ENCODE measurements around the gene GMCL2. TPM values are rescaled to one million over a fixed set of nuclear protein-coding genes. Genes with fewer than 3 reads are reported as not detected.

The GMCL2 gene
- total RNA-seq, 1 experiment from 2014 or later, result not detected

- TF ChIP-seq MLX (CRISPR knock-in tag; IDR thresholded peaks at IDR 0.05) (no peak), NFYB (CRISPR knock-in tag; conservative IDR thresholded peaks at IDR 0.05; ENCODE audit: low read depth) (no peak), ZNF423 (CRISPR knock-in tag; IDR thresholded peaks at IDR 0.05) (no peak), PREB (CRISPR knock-in tag; IDR thresholded peaks at IDR 0.05; ENCODE audit: borderline replicate concordance) (no peak), IRF2 (CRISPR knock-in tag; IDR thresholded peaks at IDR 0.05; ENCODE audit: borderline replicate concordance, low read depth) (no peak), ZNF121 (CRISPR knock-in tag; IDR thresholded peaks at IDR 0.05) (no peak), STAT6 (CRISPR knock-in tag; conservative IDR thresholded peaks at IDR 0.05; ENCODE audit: low read depth) (no peak), KAT7 (CRISPR knock-in tag; IDR thresholded peaks at IDR 0.05; ENCODE audit: borderline replicate concordance) (no peak), EMX1 (CRISPR knock-in tag; IDR thresholded peaks at IDR 0.05) (no peak), NFATC4 (CRISPR knock-in tag; IDR thresholded peaks at IDR 0.05) (no peak)
- TF ChIP-seq, protein P1, sequence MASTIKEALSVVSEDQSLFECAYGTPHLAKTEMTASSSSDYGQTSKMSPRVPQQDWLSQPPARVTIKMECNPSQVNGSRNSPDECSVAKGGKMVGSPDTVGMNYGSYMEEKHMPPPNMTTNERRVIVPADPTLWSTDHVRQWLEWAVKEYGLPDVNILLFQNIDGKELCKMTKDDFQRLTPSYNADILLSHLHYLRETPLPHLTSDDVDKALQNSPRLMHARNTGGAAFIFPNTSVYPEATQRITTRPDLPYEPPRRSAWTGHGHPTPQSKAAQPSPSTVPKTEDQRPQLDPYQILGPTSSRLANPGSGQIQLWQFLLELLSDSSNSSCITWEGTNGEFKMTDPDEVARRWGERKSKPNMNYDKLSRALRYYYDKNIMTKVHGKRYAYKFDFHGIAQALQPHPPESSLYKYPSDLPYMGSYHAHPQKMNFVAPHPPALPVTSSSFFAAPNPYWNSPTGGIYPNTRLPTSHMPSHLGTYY (CRISPR knock-in tag; IDR thresholded peaks at IDR 0.05), result no peak
- TF ChIP-seq, protein P2, sequence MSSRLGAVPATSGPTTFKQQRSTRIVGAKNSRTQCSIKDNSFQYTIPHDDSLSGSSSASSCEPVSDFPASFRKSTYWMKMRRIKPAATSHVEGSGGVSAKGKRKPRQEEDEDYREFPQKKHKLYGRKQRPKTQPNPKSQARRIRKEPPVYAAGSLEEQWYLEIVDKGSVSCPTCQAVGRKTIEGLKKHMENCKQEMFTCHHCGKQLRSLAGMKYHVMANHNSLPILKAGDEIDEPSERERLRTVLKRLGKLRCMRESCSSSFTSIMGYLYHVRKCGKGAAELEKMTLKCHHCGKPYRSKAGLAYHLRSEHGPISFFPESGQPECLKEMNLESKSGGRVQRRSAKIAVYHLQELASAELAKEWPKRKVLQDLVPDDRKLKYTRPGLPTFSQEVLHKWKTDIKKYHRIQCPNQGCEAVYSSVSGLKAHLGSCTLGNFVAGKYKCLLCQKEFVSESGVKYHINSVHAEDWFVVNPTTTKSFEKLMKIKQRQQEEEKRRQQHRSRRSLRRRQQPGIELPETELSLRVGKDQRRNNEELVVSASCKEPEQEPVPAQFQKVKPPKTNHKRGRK (CRISPR knock-in tag; IDR thresholded peaks at IDR 0.05; ENCODE audit: borderline replicate concordance), result no peak
- peaks cover 25% of the 10 kb centered on the region for H3K36me3 Mint-ChIP-seq
- ATAC-seq, result no peak
- H3K27me3 Mint-ChIP-seq (ENCODE audit: low read depth), result peaks cover 20% of the 10 kb centered on the region
- DNase-seq (ENCODE audit: low spot score), result peak; percentile 5
- ChIA-PET CTCF (interaction anchor here (1.5 kb wide), 1 partner anchor 25 kb away, joined by 6 read pairs; no protein-coding TSS in a partner anchor), POLR2A (interaction anchor here (0.8 to 1.6 kb wide), 2 partner anchors 9 to 22 kb away, joined by 3 to 6 read pairs; no protein-coding TSS in a partner anchor)
- H3K4me1 Mint-ChIP-seq, result peaks cover 24% of the 10 kb centered on the region
- no peak overlapping the region for H3K27ac Mint-ChIP-seq
- H3K9me3 Mint-ChIP-seq, result no peaks in the 10 kb centered on the region
- H3K4me3 Mint-ChIP-seq, result peak overlapping the region; percentile 49
Measured at GRCh38 chr5:178202541-178202940, 15.4 kb upstream of the GMCL2 start.

DNA sequence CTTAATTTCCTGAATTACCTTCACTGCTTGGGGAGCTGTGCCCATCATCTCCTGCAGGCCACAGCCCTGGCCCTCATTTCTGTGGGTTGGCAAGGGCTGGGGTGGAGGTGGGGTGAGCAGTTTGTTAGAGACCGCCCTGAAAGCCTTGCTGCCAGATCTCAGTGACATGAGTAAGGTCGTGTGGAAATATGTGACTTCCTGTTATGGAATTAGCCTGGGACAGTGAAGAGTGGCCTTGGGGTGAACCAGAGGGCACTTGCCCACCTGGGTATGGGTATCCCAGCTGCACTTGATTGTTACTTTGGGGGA, 14.7 kb upstream of the GMCL2 start:
- H3K36me3 Mint-ChIP-seq, result peaks cover 19% of the 10 kb centered on the region
- peaks cover 20% of the 10 kb centered on the region for H3K27me3 Mint-ChIP-seq (ENCODE audit: low read depth)
- no peaks in the 10 kb centered on the region for H3K9me3 Mint-ChIP-seq
- H3K4me3 Mint-ChIP-seq, result no peak overlapping the region
- CTCF ChIA-PET, result interaction anchor here (1.5 kb wide), 1 partner anchor 24 kb away, joined by 6 read pairs; no protein-coding TSS in a partner anchor
- H3K4me1 Mint-ChIP-seq, result peaks cover 20% of the 10 kb centered on the region
- no peak for ATAC-seq
- no peak for TF ChIP-seq SMAD4 (CRISPR knock-in tag; IDR thresholded peaks at IDR 0.05)
- TF ChIP-seq ATF3 (CRISPR knock-in tag; conservative IDR thresholded peaks at IDR 0.05), result no peak
- TF ChIP-seq NFYB (CRISPR knock-in tag; conservative IDR thresholded peaks at IDR 0.05; ENCODE audit: low read depth), result no peak
- no peak for TF ChIP-seq GTF2I (CRISPR knock-in tag; conservative IDR thresholded peaks at IDR 0.05)
- no peak for TF ChIP-seq SMAD3 (CRISPR knock-in tag; IDR thresholded peaks at IDR 0.05; ENCODE audit: borderline replicate concordance)
- TF ChIP-seq MYBL2 (CRISPR knock-in tag; IDR thresholded peaks at IDR 0.05), result no peak
- no peak for TF ChIP-seq KAT7 (CRISPR knock-in tag; IDR thresholded peaks at IDR 0.05; ENCODE audit: borderline replicate concordance)
- TF ChIP-seq JUN (CRISPR knock-in tag; IDR thresholded peaks at IDR 0.05), result no peak
- no peak for TF ChIP-seq FOXK1 (CRISPR knock-in tag; IDR thresholded peaks at IDR 0.05)
- no peak for TF ChIP-seq NFE2L1 (CRISPR knock-in tag; IDR thresholded peaks at IDR 0.05)
- TF ChIP-seq TEAD1 (CRISPR knock-in tag; IDR thresholded peaks at IDR 0.05), result no peak
- TF ChIP-seq ZNF281 (CRISPR knock-in tag; IDR thresholded peaks at IDR 0.05), result no peak
- no peak for TF ChIP-seq CREB1 (CRISPR knock-in tag; IDR thresholded peaks at IDR 0.05)
- TF ChIP-seq NR2C2 (CRISPR knock-in tag; IDR thresholded peaks at IDR 0.05), result no peak
- POLR2A ChIA-PET, result interaction anchor here (0.8 to 1.6 kb wide), 2 partner anchors 10 to 22 kb away, joined by 3 to 6 read pairs; no protein-coding TSS in a partner anchor
- no peak overlapping the region for H3K27ac Mint-ChIP-seq
- DNase-seq (ENCODE audit: low spot score), result peak; percentile 3

Measured in WTC11 (cell line).